ENCODE results near the gene GNPDA2.

The GNPDA2 gene

GRCh38 chr4:44679060-44679459 lies 47.3 kb downstream of the GNPDA2 start:
- DNase-seq (ENCODE audit: low read depth, low spot score): no peak

DNA sequence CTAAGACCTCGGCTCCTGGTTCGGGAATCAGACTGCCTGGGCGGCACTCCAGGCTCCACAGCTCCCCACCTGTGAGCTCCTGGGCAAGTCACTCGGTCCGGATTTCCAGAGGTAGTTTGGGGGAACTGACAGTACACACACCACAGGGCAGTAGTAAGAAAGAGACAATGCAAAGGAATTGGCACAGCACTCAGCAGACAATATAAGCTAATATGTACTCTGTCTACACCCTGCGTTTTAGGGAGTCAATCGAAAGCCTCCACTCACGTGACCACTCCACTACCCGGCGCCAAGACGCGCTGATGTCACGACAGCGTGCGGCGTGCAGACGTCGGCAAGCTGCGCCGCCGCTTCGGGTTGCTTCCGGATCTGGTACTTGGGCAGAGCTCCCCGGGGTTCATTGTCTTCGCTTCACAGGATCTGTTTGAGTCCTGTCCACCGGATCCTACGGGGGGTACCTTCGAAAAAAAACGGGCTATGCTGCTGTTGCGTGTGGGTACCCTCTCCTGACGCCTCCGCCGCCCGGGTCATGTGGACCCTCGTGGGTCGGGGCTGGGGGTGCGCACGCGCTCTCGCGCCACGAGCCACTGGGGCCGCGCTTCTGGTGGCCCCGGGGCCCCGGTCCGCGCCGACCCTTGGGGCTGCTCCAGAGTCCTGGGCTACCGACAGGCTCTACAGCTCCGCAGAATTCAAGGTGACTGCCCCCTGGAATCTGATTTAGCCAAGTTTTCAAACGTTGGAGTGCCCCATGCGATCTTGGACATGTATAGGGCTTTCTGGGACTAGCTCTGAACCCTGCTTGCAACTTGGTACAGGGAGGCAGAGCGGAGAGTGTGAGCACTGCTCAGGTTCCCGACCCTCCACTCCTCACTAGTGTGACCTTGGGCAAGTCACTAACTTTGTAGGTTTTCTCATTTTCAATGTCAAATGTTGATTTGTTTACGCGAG lies 48.0 kb downstream of the GNPDA2 start, which contains the start of gene GUF1:
Gene GUF1 (plus strand): TSS at position 327 of the 948 bp plus-strand sequence. CDS start 203 bp downstream, at position 530.
- DNase-seq (ENCODE audit: low read depth, low spot score): peak; percentile 82

- DNase-seq (ENCODE audit: low read depth, low spot score): no peak
These were observed 51.0 kb downstream of the GNPDA2 start for GRCh38 chr4:44675366-44675765.

- no peak for DNase-seq (ENCODE audit: low read depth, low spot score)
These were observed 51.9 kb downstream of the GNPDA2 start for GRCh38 chr4:44674471-44674870.

DNA sequence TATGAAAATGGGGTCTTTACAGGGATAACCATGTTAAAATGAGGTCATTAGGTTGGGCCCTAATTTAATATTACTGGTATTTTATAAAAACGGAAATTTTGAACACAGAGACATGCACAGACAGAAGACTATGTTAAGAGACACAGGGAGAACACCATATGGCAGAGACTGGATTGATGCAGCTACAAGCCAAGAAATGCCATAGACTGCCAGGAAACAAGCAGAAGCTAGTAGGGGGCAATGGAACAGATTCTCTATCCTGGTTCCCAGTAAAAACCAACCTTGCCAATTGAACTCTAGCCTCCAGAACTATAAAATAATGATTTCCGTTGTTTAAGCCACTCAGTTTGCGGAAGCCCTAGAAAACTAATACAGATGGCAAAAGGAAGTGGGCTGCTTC lies 54.7 kb downstream of the GNPDA2 start:
- DNase-seq (ENCODE audit: low read depth, low spot score): no peak

DNA sequence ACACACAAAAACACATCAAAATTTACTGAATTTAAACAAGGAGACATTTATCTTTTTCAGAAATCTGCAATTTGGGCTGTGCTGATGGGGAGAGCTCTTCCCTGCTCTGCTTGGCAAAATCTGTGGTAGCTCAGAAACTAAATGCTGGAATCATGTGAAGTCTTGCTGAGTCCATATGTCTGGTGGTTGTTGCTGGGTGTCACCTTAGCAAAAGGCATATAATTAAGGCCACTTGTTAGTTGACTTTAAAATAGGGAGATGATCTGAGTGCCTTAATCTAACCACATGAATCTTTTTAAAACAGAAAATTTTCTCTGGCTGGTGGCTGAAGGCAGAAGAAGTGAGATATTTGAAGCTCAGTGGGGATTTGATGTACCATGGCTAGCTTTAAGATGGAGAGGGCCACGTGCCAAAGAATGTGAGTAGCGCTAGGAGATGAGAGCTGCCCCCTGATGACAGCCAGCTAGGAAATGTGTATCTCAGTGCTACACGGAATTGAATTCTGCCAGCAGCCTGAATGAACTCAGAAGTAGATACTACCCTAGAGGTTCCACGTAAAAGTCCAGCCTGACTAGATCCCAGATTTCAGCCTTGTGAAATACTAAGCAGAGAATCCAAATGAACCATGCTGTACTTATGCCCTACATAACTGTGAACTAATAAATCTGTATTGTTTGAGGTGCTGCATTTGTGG lies 55.7 kb downstream of the GNPDA2 start:
- DNase-seq (ENCODE audit: low read depth, low spot score): no peak

GRCh38 chr4:44668526-44668925 lies 57.8 kb downstream of the GNPDA2 start:
- no peak for DNase-seq (ENCODE audit: low read depth, low spot score)

- no peak for DNase-seq (ENCODE audit: low read depth, low spot score)
These were observed 62.7 kb downstream of the GNPDA2 start for GRCh38 chr4:44663539-44664263.

DNA sequence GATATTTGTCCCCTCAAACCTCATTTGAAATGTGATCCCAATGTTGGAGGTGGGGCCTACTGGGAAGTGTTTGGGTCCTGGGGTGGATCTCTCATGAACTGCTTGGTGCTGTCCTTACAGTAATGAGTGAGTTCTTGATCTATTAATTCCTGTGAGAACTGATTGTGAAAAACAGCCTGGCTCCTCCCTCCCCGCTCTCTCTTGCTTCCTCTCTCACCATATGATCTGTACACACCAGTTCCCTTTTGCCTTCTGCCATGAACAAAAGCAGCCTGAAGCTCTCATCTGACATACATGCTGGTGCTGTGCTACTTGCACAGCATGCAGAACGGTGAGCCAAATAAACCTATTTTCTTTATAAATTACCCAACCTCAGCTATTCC lies 63.7 kb downstream of the GNPDA2 start:
- DNase-seq (ENCODE audit: low read depth, low spot score): no peak

DNA sequence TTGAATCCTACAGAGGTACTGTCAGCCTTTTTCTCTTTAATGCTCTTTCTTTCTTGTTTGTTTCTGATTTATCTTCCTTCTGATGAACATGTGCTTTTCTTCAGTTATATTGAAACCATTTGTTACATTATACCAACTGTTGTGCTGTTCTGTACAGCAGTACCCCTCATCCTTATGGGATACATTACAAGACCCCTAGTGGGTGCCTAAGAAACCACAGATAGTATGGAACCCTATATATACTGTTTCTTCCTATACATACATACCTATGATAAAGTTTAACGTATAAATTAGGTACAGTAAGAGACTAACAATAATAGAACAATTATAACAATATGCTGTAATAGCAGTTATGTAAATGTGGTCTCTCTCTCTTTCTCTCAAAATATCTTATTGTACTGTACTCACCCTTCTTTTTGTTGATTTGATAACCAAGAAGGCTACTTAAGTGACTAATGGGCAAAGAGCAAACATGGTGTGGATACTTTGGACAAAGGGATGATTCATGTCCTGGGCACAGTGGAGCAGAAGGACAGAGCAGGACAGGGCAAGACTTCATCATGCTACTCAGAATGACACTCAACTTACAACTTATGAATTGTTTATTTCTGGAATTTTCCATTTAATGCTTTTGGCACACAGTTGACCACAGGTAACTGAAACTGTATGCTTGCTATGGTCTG lies 64.3 kb downstream of the GNPDA2 start:
- DNase-seq (ENCODE audit: low read depth, low spot score): no peak

DNA sequence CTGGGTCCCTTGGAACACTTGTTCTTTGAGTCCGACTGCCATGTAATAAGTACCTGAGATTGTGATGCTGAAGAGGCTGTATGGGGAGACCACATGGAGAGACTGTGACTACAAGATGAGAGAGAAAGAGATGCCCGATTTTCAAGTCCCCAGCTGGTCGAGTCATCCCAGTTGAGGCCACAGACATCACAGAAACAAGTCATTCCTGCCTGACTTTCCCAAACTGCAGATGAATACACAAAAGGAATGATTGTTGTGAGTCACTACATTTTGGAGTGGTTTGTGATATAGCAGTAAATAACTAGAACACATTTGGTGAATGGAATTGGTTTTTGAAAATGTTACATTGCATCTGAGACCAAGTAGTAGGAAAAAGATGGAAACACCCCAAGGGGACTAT lies 66.0 kb downstream of the GNPDA2 start:
- no peak for DNase-seq (ENCODE audit: low read depth, low spot score)

DNA sequence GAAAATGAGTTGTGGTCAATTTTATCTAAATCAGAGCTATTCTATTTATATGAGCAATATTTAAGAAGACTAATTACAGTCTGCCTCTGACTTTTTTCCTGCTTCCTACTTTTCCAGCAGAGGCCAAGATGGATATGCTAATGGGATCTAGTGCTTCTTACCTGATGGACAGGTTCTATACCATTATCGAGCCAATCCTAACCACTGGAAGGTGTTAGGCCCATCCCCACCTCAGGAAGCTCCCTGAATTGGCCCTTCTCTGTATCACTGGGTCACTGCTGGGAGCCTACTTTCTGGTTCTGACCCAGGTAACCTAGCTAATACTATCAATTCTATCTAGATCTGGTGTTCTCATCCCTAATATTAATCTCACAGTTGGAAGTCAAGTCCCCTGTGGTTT lies 74.4 kb downstream of the GNPDA2 start:
- DNase-seq (ENCODE audit: low read depth, low spot score): no peak
